Natural killer cell treated with Interleukin-12 subunit alpha and Interleukin-12 subunit beta and Interleukin-15 and Interleukin-18, amount 100 ng/mL, for 72 hours (primary cell): ENCODE data around the gene GALK1. TPM values are rescaled to one million over a fixed set of nuclear protein-coding genes. Genes with fewer than 3 reads are reported as not detected.
A peak's percentile ranks its signal among the peaks of the same experiment; 100 is the strongest.
"Not testable (repeated sequence)": the region's sequence is repeated elsewhere in the genome, so short reads cannot be mapped to it uniquely, and the experiment has no call there.

Source experiments
- ATAC-seq, 2 donors: fragments of 150-1000 bp; cut with Tn5 transposase in 1 of 2; sonication (Bioruptor Pico), chemical (Tn5 transposase) in 1 of 2; 2 replicates each; pipeline ENCODE4 v1.10.0; 2021
- DNase-seq: peaks from one replicate; pipeline ENCODE4 v3.0.0; 2022; ENCODE audit warnings: low spot score
- H3K27ac Mint-ChIP-seq, 2 donors: 1 replicate in 1 of 2; 2 replicates in 1 of 2; pipeline ENCODE4 v1.8.0; 2022; ENCODE audit warnings: mixed read lengths in 2 of 2, mild to moderate bottlenecking in 1 of 2, moderate library complexity in 1 of 2
- H3K27me3 Mint-ChIP-seq, 2 donors: 1 replicate in 1 of 2; 2 replicates in 1 of 2; pipeline ENCODE4 v1.8.0; 2022; ENCODE audit warnings: mixed read lengths in 2 of 2
- H3K36me3 Mint-ChIP-seq: one replicate; pipeline ENCODE4 v1.8.0; 2022; ENCODE audit warnings: mixed read lengths
- H3K4me1 Mint-ChIP-seq, 2 donors: 1 replicate in 1 of 2; 2 replicates in 1 of 2; pipeline ENCODE4 v1.8.0; 2022; ENCODE audit warnings: low read depth in 2 of 2, mixed read lengths in 2 of 2, mild to moderate bottlenecking in 1 of 2
- H3K4me3 Mint-ChIP-seq: one replicate; pipeline ENCODE4 v1.8.0; 2022; ENCODE audit warnings: mixed read lengths
- H3K9me3 Mint-ChIP-seq: 2 replicates; pipeline ENCODE4 v1.8.0; 2022; ENCODE audit warnings: mixed read lengths
- total RNA-seq, 2 donors: library from RNA; stranded (reverse); gene quantifications; one replicate each; pipeline ENCODE4 v1.2.3, GENCODE V29; 2022

Gene GALK1
- total RNA-seq: 10 to 100 TPM; 13.7 to 31.1 TPM

- ATAC-seq (peak; percentile 91 to 97), DNase-seq (peak; percentile 80)
- H3K27ac Mint-ChIP-seq: peak within 1 kb of the TSS in 1 of 2 donors; percentile 77
- H3K4me1 Mint-ChIP-seq: peaks cover 0 to 6% of the 10 kb centered on the region in 2 donors
- no peaks in the 10 kb centered on the region for H3K27me3 Mint-ChIP-seq
- H3K4me3 Mint-ChIP-seq: peak within 1 kb of the TSS; percentile 77
- no peaks in the 10 kb centered on the region for H3K36me3 Mint-ChIP-seq
- no peaks in the 10 kb centered on the region for H3K9me3 Mint-ChIP-seq
These were observed at the start of gene GALK1 for GRCh38 chr17:75764711-75765421. GALK1 (minus strand) TSS chr17:75765192; CDS start chr17:75765136, 56 bp downstream.

GRCh38 chr17:75814021-75814395 is 49.0 kb upstream of the GALK1 start:
- Mint-ChIP-seq H3K36me3 (no peaks in the 10 kb centered on the region), H3K9me3 (no peaks in the 10 kb centered on the region), H3K4me3 (no peak overlapping the region), H3K27me3 (no peaks in the 10 kb centered on the region), H3K27ac (no peak overlapping the region), H3K4me1 (no peaks in the 10 kb centered on the region)
- DNase-seq (no peak), ATAC-seq (no peak)

- ATAC-seq (no peak), DNase-seq (no peak)
- H3K36me3 Mint-ChIP-seq: no peaks in the 10 kb centered on the region
- H3K4me3 Mint-ChIP-seq: no peak overlapping the region
- peaks cover 0 to 3% of the 10 kb centered on the region in 2 donors for H3K4me1 Mint-ChIP-seq
- H3K27ac Mint-ChIP-seq: no peak overlapping the region
- no peaks in the 10 kb centered on the region for H3K9me3 Mint-ChIP-seq
- H3K27me3 Mint-ChIP-seq: no peaks in the 10 kb centered on the region
These were observed 48.4 kb upstream of the GALK1 start for GRCh38 chr17:75813081-75814020.

DNA sequence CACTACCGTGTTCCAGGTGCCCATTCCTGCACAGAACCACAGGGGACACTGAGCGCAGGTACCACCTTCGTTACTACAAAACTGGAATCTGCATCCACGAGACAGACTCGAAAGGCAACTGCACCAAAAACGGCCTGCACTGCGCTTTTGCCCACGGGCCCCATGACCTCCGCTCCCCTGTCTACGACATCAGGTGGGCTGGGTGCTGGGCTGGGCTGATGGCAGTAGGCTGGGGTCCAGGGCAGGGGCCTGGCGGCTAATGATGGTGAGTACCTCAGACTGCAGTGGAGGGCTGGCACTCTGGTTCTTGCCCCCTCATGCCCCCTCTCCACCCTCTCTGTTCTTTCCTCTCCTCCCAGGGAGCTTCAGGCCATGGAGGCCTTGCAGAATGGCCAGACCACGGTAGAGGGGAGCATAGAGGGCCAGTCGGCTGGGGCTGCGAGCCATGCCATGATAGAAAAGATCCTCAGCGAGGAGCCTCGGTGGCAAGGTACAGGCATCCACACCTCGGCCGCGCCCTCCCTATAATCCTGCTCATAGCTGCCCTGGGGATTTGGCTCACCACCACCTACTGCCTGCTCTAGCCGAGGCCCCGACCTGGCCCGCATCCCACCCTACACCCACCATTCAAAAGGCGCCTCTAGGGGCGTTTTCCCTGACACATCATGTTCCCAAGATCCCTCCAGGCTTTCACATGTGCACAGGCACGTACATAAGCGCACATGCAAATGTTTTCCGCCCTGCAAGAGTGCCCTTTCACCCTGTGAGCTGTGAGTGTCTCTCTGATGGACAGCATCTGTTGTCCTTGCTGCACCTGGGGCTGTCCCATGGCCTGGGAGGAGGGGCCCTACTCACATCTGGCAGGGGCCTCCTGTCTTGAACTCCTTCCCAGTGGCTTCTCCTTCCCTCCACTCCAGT is 47.4 kb upstream of the GALK1 start:
- ATAC-seq (no peak), DNase-seq (no peak)
- Mint-ChIP-seq H3K9me3 (no peaks in the 10 kb centered on the region), H3K4me3 (no peak overlapping the region), H3K27ac (no peak overlapping the region), H3K27me3 (no peaks in the 10 kb centered on the region), H3K4me1 (peaks cover 0 to 3% of the 10 kb centered on the region in 2 donors), H3K36me3 (no peaks in the 10 kb centered on the region)

DNA sequence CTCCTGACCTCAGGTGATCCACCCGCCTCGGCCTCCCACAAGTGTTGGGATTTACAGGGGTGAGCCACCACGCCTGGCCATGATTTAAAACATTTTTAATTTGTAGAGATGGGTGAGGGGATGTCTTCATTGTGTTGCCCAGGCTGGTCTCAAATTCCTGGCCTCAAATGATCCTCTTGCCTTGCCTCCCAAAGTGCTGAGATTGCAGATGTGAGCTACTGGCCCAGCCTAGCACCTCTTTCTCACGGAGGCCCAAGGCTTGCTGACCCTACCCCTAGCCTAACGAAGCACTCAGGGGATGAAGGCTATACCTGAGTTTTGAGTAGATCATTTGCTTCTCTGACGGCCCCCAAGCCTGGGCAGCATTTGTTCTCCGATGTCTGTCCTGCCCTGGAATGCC is 46.2 kb upstream of the GALK1 start:
- H3K4me1 Mint-ChIP-seq: peaks cover 0 to 3% of the 10 kb centered on the region in 2 donors
- DNase-seq (no peak), ATAC-seq (no peak)
- no peaks in the 10 kb centered on the region for H3K36me3 Mint-ChIP-seq
- H3K27me3 Mint-ChIP-seq: no peaks in the 10 kb centered on the region
- no peak overlapping the region for H3K4me3 Mint-ChIP-seq
- no peaks in the 10 kb centered on the region for H3K9me3 Mint-ChIP-seq
- no peak overlapping the region for H3K27ac Mint-ChIP-seq

- DNase-seq, H3K36me3 Mint-ChIP-seq, H3K9me3 Mint-ChIP-seq, H3K27ac Mint-ChIP-seq, H3K4me1 Mint-ChIP-seq, H3K27me3 Mint-ChIP-seq, ATAC-seq, H3K4me3 Mint-ChIP-seq: not testable (repeated sequence)
These were observed 45.8 kb upstream of the GALK1 start for GRCh38 chr17:75810756-75811155.

- no peaks in the 10 kb centered on the region for H3K9me3 Mint-ChIP-seq
- no peak overlapping the region for H3K4me3 Mint-ChIP-seq
- H3K36me3 Mint-ChIP-seq: no peaks in the 10 kb centered on the region
- no peak for ATAC-seq
- H3K4me1 Mint-ChIP-seq: peaks cover 0 to 3% of the 10 kb centered on the region in 2 donors
- no peak overlapping the region for H3K27ac Mint-ChIP-seq
- no peak for DNase-seq
- no peaks in the 10 kb centered on the region for H3K27me3 Mint-ChIP-seq
These were observed 45.2 kb upstream of the GALK1 start for GRCh38 chr17:75810216-75810615.

DNA sequence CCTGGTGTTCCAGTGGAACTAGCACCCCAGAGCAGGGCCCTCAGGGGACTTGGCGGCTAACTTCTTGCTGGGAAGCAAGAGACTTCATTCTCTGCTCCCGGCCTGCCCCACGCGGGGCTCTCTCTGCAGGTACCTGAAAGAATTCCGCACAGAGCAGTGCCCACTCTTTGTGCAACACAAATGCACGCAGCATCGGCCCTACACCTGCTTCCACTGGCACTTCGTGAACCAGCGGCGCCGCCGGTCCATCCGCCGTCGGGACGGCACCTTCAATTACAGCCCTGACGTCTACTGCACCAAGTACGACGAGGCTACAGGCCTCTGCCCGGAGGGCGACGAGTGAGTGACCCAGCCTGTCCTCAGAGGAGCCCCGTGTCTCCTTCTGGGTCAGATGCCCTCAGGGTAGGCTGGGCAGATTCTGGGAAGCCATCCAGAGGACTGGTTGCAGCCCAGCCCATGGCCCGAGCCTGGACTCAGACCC is 44.7 kb upstream of the GALK1 start:
- no peaks in the 10 kb centered on the region for H3K36me3 Mint-ChIP-seq

DNA sequence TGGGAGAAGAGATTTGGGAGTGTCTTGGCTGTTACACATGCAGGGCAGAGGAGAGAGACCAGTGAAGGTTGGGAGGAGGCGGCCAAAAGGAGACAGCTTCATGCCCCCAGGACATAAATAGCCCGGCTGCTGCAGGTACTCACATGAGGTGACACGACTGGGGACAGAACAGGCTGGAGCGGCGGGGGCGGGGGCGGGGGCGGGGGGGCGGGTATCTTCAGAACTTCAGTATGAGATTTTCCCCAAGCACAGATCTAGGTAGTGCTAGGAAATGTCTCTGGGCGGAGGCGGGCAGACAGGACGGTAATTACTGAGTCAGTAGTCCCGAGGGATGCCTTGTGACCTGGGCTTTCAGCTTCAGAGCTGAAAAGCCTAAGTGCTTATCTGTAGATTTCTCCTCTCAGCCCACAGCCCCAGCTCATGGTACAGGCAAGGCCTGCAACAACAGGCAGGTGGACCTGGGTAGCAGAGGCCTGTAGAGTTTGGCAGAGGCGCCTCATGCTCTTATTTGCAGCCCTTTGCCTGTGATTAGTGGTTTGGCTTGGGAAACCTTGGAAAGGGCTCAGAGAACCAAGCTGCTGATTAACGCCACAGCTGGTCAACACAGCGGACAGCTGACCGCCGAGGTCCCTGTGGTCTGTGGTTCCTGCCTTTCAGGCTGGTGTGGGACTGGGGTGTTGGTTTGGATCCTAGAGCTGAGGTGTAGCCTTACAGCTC is 44.1 kb upstream of the GALK1 start:
- no peaks in the 10 kb centered on the region for H3K36me3 Mint-ChIP-seq
- peak overlapping the region in 1 of 2 donors; percentile 12 for H3K27ac Mint-ChIP-seq

More for the DNA sequence above, 44.7 kb upstream of the GALK1 start:
- ATAC-seq (no peak), DNase-seq (no peak)
- H3K27ac Mint-ChIP-seq: no peak overlapping the region
- H3K9me3 Mint-ChIP-seq: no peaks in the 10 kb centered on the region
- H3K4me3 Mint-ChIP-seq: no peak overlapping the region
- H3K4me1 Mint-ChIP-seq: peaks cover 0 to 3% of the 10 kb centered on the region in 2 donors
- no peaks in the 10 kb centered on the region for H3K27me3 Mint-ChIP-seq

GRCh38 chr17:75808549-75808904 is 43.5 kb upstream of the GALK1 start:
- Mint-ChIP-seq H3K4me3 (no peak overlapping the region), H3K9me3 (no peaks in the 10 kb centered on the region), H3K27ac (peak overlapping the region in 1 of 2 donors; percentile 12), H3K36me3 (no peaks in the 10 kb centered on the region), H3K4me1 (peaks cover 0 to 3% of the 10 kb centered on the region in 2 donors), H3K27me3 (no peaks in the 10 kb centered on the region)
- no peak for DNase-seq
- no peak for ATAC-seq

More for the DNA sequence above, 44.1 kb upstream of the GALK1 start:
- Mint-ChIP-seq H3K4me1 (peaks cover 0 to 3% of the 10 kb centered on the region in 2 donors), H3K4me3 (no peak overlapping the region), H3K27me3 (no peaks in the 10 kb centered on the region), H3K9me3 (no peaks in the 10 kb centered on the region)
- DNase-seq: no peak
- no peak for ATAC-seq

- peaks cover 0 to 3% of the 10 kb centered on the region in 2 donors for H3K4me1 Mint-ChIP-seq
- H3K36me3 Mint-ChIP-seq: no peaks in the 10 kb centered on the region
- H3K27ac Mint-ChIP-seq: peak overlapping the region in 1 of 2 donors; percentile 12
- H3K4me3 Mint-ChIP-seq: no peak overlapping the region
- no peak for ATAC-seq
- H3K27me3 Mint-ChIP-seq: no peaks in the 10 kb centered on the region
- H3K9me3 Mint-ChIP-seq: no peaks in the 10 kb centered on the region
- DNase-seq: no peak
These were observed 42.9 kb upstream of the GALK1 start for GRCh38 chr17:75807861-75808260.

- H3K4me3 Mint-ChIP-seq: no peak overlapping the region
- peaks cover 0 to 3% of the 10 kb centered on the region in 2 donors for H3K4me1 Mint-ChIP-seq
- no peak for ATAC-seq
These were observed 42.0 kb upstream of the GALK1 start for GRCh38 chr17:75806822-75807500.

More at GRCh38 chr17:75806822-75807500, 42.0 kb upstream of the GALK1 start:
- Mint-ChIP-seq H3K36me3 (no peaks in the 10 kb centered on the region), H3K27ac (no peak overlapping the region), H3K9me3 (no peaks in the 10 kb centered on the region), H3K27me3 (no peaks in the 10 kb centered on the region)
- DNase-seq: no peak
